ENCODE data around the gene TRAPPC2B.

TRAPPC2B gene

GRCh38 chr19:57362997-57363687 is at the start of gene TRAPPC2B, which contains the start of gene ZNF547:
TRAPPC2B (plus strand) TSS chr19:57363551; CDS start chr19:57364834, 1,283 bp downstream.
ZNF547 (plus strand) TSS chr19:57363551; CDS start chr19:57368556, 5,005 bp downstream.
- peak; percentile 93 for DNase-seq (ENCODE audit: low spot score)
- FAIRE-seq = peak; percentile 91

GRCh38 chr19:57314146-57314545 is 49.2 kb upstream of the TRAPPC2B start:
- DNase-seq (ENCODE audit: low spot score) (no peak), FAIRE-seq (no peak)

- no peak for FAIRE-seq
- no peak for DNase-seq (ENCODE audit: low spot score)
Observed at GRCh38 chr19:57317503-57317902, 45.8 kb upstream of the TRAPPC2B start.

GRCh38 chr19:57319869-57320179 is 43.5 kb upstream of the TRAPPC2B start:
- no peak for DNase-seq (ENCODE audit: low spot score)
- no peak for FAIRE-seq

GRCh38 chr19:57320180-57321084 is 42.9 kb upstream of the TRAPPC2B start, which contains the start of gene ZNF543:
ZNF543 (plus strand) TSS chr19:57320472; CDS start chr19:57320854, 382 bp downstream.
- DNase-seq (ENCODE audit: low spot score) = peak; percentile 82
- FAIRE-seq = peak; percentile 82

- DNase-seq (ENCODE audit: low spot score) (no peak), FAIRE-seq (no peak)
Observed at GRCh38 chr19:57321116-57321515, 42.2 kb upstream of the TRAPPC2B start.

GRCh38 chr19:57321751-57322150 is 41.6 kb upstream of the TRAPPC2B start:
- FAIRE-seq = no peak
- DNase-seq (ENCODE audit: low spot score) = no peak

- DNase-seq (ENCODE audit: low spot score) (no peak), FAIRE-seq (no peak)
Observed at GRCh38 chr19:57324992-57325391, 38.4 kb upstream of the TRAPPC2B start.

GRCh38 chr19:57327993-57328392 is 35.4 kb upstream of the TRAPPC2B start:
- DNase-seq (ENCODE audit: low spot score) (no peak), FAIRE-seq (no peak)

- no peak for DNase-seq (ENCODE audit: low spot score)
- FAIRE-seq = no peak
Observed at GRCh38 chr19:57334191-57334590, 29.2 kb upstream of the TRAPPC2B start.

GRCh38 chr19:57338877-57339276 is 24.5 kb upstream of the TRAPPC2B start:
- DNase-seq (ENCODE audit: low spot score) (no peak), FAIRE-seq (no peak)

GRCh38 chr19:57342582-57342981 is 20.8 kb upstream of the TRAPPC2B start:
- no peak for FAIRE-seq
- DNase-seq (ENCODE audit: low spot score) = no peak

GRCh38 chr19:57348136-57348535 is 15.2 kb upstream of the TRAPPC2B start:
- no peak for FAIRE-seq

GRCh38 chr19:57350877-57351805 is 12.2 kb upstream of the TRAPPC2B start, which contains the start of gene ZNF304:
ZNF304 (plus strand) TSS chr19:57351271; CDS start chr19:57351665, 394 bp downstream.
- FAIRE-seq = peak; percentile 84
- peak; percentile 82 for DNase-seq (ENCODE audit: low spot score)

More at GRCh38 chr19:57348136-57348535, 15.2 kb upstream of the TRAPPC2B start:
- no peak for DNase-seq (ENCODE audit: low spot score)

GRCh38 chr19:57351867-57352266 is 11.5 kb upstream of the TRAPPC2B start:
- FAIRE-seq = no peak
- DNase-seq (ENCODE audit: low spot score) = no peak

- FAIRE-seq (no peak), DNase-seq (ENCODE audit: low spot score) (no peak)
Observed at GRCh38 chr19:57355916-57356315, 7.4 kb upstream of the TRAPPC2B start.

- no peak for FAIRE-seq
Observed at GRCh38 chr19:57357406-57357805, 5.9 kb upstream of the TRAPPC2B start.

GRCh38 chr19:57359300-57359699 is 4.1 kb upstream of the TRAPPC2B start:
- FAIRE-seq (no peak), DNase-seq (ENCODE audit: low spot score) (no peak)

More at GRCh38 chr19:57357406-57357805, 5.9 kb upstream of the TRAPPC2B start:
- no peak for DNase-seq (ENCODE audit: low spot score)

GRCh38 chr19:57362419-57362818 is 932 bp upstream of the TRAPPC2B start:
- FAIRE-seq (no peak), DNase-seq (ENCODE audit: low spot score) (no peak)

GRCh38 chr19:57363688-57364181 is 384 bp downstream of the TRAPPC2B start:
- no peak for DNase-seq (ENCODE audit: low spot score)
- FAIRE-seq = no peak

GRCh38 chr19:57366776-57367175 is 3.4 kb downstream of the TRAPPC2B start:
- no peak for FAIRE-seq

More at GRCh38 chr19:57366776-57367175, 3.4 kb downstream of the TRAPPC2B start:
- DNase-seq (ENCODE audit: low spot score) = no peak

All from RCC 7860 (cell line).